ENCODE measurements around the gene SYCN.
A peak's percentile ranks its signal among the peaks of the same experiment; 100 is the strongest.
"Not testable (repeated sequence)": the region's sequence is repeated elsewhere in the genome, so short reads cannot be mapped to it uniquely, and the experiment has no call there.

Gene SYCN

GRCh38 chr19:39203372-39204341, at the start of gene SYCN:
TSS of gene SYCN (minus strand) at chr19:39204263. CDS start at chr19:39204254, 9 bp downstream.
- DNase-seq, result no peak

- no peak for DNase-seq
Measured at GRCh38 chr19:39253374-39254149, 49.5 kb upstream of the SYCN start.

- DNase-seq, result no peak
Measured at GRCh38 chr19:39252458-39252857, 48.4 kb upstream of the SYCN start.

- no peak for DNase-seq
Measured at GRCh38 chr19:39251846-39252245, 47.8 kb upstream of the SYCN start.

GRCh38 chr19:39251081-39251480, 47.0 kb upstream of the SYCN start:
- DNase-seq, result no peak

GRCh38 chr19:39248806-39249205, 44.7 kb upstream of the SYCN start, which contains the start of gene IFNL4:
TSS of gene IFNL4 (minus strand) at chr19:39248856.
- DNase-seq, result no peak

GRCh38 chr19:39247701-39248664, 43.9 kb upstream of the SYCN start:
- no peak for DNase-seq

- DNase-seq, result peak; percentile 40
Measured at GRCh38 chr19:39246951-39247669, 43.0 kb upstream of the SYCN start.

GRCh38 chr19:39245166-39245565, 41.1 kb upstream of the SYCN start:
- not testable (repeated sequence) for DNase-seq

- not testable (repeated sequence) for DNase-seq
Measured at GRCh38 chr19:39244410-39245100, 40.5 kb upstream of the SYCN start, which contains the start of gene IFNL3. TSS of gene IFNL3 (minus strand) at chr19:39245006. CDS start at chr19:39244967, 39 bp downstream.

GRCh38 chr19:39243741-39244140, 39.7 kb upstream of the SYCN start:
- not testable (repeated sequence) for DNase-seq

GRCh38 chr19:39240421-39240820, 36.4 kb upstream of the SYCN start:
- DNase-seq, result no peak

- no peak for DNase-seq
Measured at GRCh38 chr19:39238944-39239343, 34.9 kb upstream of the SYCN start.

GRCh38 chr19:39238209-39238608, 34.1 kb upstream of the SYCN start:
- DNase-seq, result no peak

GRCh38 chr19:39237200-39238184, 33.4 kb upstream of the SYCN start:
- DNase-seq, result no peak

GRCh38 chr19:39236527-39236926, 32.5 kb upstream of the SYCN start:
- no peak for DNase-seq

- no peak for DNase-seq
Measured at GRCh38 chr19:39232708-39233107, 28.6 kb upstream of the SYCN start.

- DNase-seq, result no peak
Measured at GRCh38 chr19:39230096-39230764, 26.2 kb upstream of the SYCN start.

- no peak for DNase-seq
Measured at GRCh38 chr19:39224910-39225309, 20.8 kb upstream of the SYCN start.

Data from NCI-H1105 treated with DMSO at 0.1 percent for 48 hours (cell line).